Sciatic nerve (tissue), 2 donors: Measurements from ENCODE around the gene RAB43. TPM values are rescaled to one million over a fixed set of nuclear protein-coding genes. Genes with fewer than 3 reads are reported as not detected.
"Not testable (repeated sequence)": the region's sequence is repeated elsewhere in the genome, so short reads cannot be mapped to it uniquely, and the experiment has no call there.

Experiments
- ATAC-seq: fragments of 200-7000 bp; cut with Tn5 transposase; one replicate; pipeline ENCODE4 v1.9.1; 2020; ENCODE audit warnings: mild to moderate bottlenecking, moderate library complexity
- DNase-seq: peaks from one replicate; pipeline ENCODE4 v3.0.0-alpha.2; 2020; ENCODE audit warnings: low spot score
- intact Hi-C: fragments of 100-400 bp; cut with DNase I; formaldehyde crosslinking; loops from one replicate; pipeline ENCODE4 v1.14.2; 2022
- total RNA-seq: library from RNA; stranded (reverse); fragmentation: NEBNext Ultra II Directional; extraction: Animal tissue kit (Norgen Biotek cat#: 25700); gene quantifications from one replicate; pipeline ENCODE4 v1.2.1, GENCODE V29; 2021
- donor health status: DM: no; HTN: no; CAD: no.
- donor health status: DM: no; HTN: no; CAD: no.

RAB43 gene
- total RNA-seq, 1 donor from 2014 or later: 17.9 TPM

DNA sequence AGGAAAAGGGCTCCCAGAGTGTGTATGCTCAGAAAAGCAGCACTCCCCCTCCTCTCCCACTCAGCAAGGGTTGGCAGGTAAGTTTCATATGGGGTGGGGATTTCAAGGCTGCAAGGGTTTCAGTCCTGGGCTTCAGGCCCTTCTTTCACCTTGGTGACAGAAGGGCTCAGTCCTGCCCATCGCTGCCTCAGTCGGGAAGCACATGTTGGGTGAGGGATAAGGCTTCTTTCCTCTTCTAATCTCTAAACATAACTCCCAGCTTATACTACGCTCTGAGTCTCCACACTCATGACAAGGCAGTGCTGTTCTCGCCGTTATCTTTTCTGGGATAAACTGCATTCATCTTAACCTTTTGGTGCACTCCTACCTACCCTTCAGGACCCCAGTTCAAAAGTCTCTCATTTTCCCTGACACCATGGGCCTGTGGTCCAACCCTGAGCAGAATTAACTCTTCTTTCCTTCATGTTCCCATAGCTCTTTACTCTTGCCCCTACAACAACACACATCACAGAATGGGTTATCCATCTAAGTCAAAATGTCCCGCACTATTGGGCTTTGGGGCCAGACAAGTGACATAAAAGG, 17.0 kb downstream of the RAB43 start:
- intact Hi-C loops: no loop called here
- no peak for DNase-seq
- no peak for ATAC-seq

DNA sequence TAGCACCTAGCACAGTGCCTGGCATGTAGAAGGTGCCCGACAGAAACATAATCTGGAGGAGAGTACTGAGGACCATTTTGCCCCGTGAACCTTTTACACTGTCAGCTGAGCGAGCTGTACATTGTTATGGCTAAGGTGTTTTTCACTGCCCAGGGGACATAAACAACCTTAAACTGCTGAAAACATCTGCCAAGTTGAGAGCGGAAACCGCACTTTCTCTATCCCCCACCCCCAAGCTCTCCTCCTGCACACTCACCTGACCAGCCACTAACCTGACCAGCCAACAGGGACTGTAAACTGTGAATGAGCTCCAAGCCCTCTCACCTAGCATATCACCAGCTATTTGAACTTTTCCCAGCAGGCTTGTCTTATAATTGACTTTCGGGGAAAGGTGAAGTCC, 17.6 kb downstream of the RAB43 start:
- DNase-seq (no peak), ATAC-seq (no peak)
- intact Hi-C loops: no loop called here

DNA sequence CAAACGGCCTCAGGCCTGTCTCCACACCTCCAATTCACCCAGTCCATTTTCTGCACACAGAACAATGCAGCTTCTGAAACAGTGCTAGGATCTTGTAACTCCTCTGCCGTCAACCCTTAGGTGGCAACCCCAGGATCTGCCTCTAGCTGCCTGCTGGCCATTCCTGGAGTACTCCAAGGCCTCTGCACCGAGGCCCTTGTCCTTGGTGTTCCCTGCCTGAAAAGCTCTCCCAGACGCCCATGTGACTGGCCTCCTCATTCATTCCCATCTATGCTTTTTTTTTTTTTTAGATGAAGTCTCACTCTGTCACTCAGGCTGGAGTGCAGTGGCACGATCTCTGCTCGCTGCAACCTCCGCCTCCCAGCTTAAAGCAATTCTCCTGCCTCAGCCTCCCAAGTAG, 18.3 kb downstream of the RAB43 start:
- intact Hi-C loops: no loop called here
- no peak for DNase-seq
- ATAC-seq: no peak

DNA sequence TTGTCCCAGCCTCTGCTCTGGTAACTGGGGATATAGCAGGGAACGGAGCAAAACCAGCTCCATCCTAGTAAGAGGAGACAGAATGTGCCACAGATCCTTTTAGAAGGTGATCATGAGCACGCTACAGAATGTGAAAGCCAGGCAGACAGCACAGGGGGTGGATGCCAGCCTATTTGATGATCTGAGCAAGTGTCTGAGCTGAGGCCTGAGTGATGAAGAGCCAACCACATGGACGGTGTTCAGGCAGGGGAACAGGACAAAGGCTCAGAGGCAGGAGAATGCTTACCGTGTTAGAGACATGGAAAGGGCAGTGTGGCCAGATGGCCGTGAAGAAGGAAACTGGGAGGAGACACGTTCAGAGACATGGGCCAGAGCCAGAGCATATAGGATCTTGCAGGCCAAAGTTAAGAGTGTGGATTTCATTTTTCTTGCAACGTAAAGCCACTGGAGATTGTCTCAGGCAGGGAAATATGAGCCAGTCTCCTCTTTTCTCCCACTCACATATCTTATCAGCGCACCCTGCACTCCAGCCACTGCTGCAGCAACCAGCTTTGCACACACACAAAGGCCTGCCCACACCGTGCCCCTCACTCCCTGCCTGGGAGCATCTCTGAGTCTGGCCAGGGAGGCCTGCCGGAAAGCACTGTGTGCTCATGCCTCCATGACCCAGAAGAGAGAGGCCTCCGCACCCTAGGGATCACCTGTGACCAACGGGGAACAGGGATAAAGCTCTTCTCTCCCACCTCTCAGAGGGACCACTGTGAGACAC, 20.1 kb downstream of the RAB43 start:
- no peak for DNase-seq
- intact Hi-C loops: no loop called here
- ATAC-seq: no peak

DNA sequence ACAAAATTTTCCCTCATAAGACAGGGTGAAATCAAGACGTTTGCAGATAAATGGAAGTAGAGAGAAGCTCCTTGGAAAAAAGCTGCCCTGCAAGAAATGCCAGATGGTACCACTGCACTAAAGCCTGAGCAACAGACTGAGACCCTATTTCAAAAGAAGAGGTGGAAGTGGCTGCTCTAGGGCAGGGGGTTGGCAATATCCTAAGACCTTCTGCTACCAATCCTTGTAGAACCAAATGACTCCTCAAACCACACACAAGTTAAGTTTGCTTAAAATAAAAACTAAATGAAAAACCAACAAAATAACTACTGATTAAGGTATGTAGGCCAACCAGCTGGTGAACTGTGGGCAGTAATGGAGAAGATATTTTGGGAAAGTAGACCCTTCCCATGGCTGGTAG, 21.3 kb downstream of the RAB43 start:
- intact Hi-C loops: no loop called here
- no peak for ATAC-seq
- no peak for DNase-seq

DNA sequence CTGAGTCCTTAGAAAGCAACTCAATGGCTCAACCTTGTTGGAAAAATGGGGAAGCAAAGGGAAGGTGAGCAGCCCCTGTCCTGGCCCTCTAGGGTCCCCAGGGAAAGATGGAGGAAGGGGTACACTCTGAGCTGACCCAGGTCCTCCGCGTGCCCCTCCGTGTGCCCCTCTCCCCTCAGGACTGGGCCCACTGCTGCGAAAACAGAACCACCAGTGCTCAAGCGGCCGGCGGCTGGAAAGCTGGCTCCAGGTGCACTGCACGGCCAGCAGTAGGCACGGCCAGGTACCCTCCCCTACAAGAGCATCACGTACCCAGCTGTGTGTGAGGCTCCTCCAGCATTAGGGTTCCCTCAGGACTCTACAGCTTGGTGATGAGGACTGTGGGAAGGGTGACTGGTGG, 26.3 kb downstream of the RAB43 start:
- ATAC-seq (no peak), DNase-seq (no peak)
- intact Hi-C loops: no loop called here

DNA sequence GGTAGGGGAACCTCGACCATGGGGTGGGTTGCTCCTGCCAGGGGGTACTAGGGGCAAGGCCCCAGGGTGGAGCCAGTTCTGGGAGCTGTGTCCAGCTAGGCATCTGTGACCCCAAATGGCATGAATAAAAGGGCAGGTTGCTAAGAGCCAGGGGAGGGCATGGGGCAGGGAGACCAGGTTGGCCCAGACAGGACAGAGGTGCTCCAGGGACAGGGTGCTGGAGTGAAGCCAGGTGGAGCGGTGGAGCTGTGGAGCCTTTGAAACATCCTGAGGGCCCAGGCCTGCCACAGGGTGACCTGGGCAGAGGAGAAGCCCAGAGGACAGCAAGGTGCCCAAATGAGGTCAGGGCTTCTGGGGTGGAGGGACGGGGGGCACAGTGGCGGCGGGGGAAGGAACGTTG, 33.3 kb downstream of the RAB43 start:
- intact Hi-C loops, DNase-seq: not testable (repeated sequence)
- peak; percentile 14 for ATAC-seq

DNA sequence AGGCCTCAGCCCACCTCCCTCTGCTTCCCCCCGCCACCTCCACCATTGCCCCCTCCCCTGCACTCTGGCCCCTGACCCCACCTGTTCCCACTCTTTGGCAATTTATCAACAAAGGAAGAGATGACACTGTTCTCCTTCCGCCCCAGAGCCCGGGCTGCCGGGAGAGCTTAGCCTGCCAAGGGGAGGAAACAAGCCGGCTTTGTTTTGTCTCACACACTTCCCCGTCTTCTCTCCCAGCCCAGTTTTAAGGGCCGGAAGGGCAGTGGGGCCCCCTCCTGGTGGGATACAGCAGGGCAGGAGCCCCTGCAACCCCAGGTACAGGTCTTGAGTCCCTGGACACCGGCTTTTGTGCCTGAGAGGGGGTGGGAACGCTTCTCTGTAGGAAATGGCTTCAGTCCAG, 33.7 kb downstream of the RAB43 start:
- intact Hi-C loops, DNase-seq: not testable (repeated sequence)
- peak; percentile 94 for ATAC-seq

DNA sequence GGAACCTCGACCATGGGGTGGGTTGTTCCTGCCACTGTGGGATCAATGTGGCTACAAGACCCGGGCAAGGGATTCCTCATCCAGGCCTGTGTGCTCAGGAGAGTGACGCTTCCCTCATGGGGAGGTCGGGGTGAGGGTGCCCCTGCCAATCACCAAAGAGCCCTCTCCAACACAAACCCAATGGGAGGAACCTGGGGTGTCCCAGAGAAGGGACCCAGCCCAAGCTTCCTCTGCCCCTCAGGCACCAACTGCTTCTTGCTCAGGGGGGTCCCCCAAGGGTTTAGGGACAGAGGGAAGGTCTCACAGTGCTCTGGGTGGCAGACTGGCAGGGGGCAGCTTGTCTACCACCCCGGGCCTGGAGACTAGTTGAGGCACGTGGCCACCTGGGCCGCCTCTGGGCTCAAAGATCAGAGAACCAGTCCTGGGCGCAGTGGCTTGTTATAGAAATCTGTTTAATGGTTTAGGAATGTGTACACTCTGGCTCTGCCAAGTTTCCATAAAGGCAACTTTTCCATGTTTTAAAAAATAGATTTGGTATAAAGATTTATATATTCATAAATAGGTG, 34.4 kb downstream of the RAB43 start:
- no peak for DNase-seq
- intact Hi-C loops: no loop called here
- ATAC-seq: peak; percentile 83

DNA sequence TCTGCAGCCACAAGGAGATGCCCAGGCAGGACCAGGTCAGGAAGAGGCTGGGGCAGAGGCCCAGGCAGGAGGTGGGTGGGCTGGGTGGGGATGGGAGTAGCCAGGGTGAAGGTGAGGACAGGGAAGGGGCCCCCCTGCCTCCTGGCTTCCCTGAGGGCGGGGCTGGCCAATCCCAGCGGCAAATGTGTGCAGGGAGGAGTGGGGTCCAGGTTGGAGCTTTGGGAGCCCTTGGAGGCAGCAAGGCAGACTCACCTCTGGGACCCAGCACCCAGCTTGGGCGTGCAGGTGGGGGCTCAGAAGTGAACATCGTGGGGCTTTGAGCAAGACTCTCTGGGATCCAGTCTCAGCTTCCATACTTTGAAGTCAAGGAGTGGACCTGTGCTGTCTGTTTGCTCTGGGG, 35.8 kb downstream of the RAB43 start:
- no peak for ATAC-seq
- intact Hi-C loops: no loop called here
- no peak for DNase-seq

DNA sequence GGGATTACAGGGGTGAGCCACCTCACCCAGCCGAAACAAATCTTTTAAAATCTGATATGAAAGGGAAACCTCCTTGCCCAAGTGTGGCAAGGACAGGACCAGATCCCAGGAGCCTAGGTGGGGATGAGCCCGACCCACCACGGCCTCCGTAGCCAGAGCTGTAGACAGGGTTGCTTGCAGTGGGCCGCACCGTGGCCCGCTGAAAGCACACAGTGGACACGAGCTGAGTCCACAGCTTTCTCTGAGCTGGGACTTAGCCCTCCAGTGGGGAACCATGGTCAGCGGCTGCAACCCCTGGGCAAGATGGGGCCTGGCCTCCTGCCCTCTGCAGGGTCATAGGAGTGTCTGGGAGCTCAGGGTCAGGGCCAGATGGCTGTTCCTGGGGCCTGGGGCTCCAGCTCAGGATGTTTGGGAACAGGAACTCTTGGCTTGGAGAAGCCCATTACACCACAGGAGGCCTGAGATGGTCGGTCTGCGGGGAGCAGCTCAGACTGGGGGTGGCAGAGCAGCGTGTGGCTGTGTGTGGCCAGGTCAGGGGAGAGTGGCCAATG, 36.4 kb downstream of the RAB43 start:
- ATAC-seq (no peak), DNase-seq (no peak)
- intact Hi-C loops: no loop called here

DNA sequence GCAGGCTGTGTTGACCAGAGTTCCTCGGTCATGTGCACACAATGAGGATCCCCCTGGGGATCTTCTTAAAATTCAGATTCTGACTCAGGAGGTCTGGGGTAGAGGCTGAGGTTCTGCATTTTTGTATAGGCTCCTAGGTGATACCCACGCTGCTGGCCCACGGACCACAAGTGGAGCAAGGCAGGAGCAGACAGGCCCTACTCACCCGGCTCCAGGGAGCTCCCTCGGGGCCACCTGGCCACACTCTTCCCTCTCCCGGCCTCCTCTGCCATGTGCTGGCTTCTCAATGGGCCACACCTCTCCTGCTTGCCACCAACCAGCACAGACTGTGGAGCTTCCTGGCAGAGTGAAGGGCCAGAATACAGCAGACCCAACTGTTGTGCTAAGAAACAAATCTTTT, 37.1 kb downstream of the RAB43 start:
- no peak for DNase-seq
- intact Hi-C loops: no loop called here
- no peak for ATAC-seq

DNA sequence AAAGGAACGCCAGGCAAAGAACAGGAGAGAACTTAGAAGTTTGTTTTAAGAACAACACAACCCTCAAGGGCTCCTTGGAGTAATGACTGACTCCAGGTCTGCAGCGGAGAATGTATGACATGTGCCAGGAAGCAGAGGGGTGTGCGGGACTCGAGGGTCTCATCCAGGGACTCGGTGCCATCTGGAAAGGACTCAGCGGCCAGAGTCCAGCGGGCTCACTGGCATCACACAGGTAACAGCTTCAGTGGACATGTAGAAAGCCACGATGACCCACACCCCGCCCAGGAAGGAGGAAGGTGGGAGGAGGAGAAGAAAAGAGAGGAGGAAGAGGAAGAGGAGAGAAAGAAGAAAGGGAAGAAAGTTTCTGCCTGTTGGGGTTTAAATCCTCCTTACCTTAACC, 39.6 kb downstream of the RAB43 start:
- intact Hi-C loops: no loop called here
- no peak for DNase-seq
- ATAC-seq: no peak

DNA sequence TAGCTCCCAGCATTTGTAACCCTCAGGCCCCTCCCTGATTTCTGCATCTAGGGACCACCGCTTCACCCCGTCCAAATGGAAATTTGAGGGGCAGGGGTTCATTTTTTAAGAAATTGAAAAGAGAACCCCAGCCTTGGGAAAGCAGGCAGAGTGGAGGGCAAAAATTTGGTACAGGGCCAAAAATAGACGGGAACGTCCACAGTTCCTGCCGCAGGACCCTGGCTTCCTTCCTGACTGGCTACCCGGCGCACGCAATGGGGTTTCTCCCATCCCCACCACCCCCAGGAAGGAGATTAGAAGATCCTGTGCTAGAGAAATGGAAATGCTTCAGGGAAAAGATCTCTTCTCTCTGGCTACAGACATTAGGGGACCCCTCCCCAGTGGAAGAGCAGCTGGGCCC, 40.1 kb downstream of the RAB43 start:
- no peak for ATAC-seq
- intact Hi-C loops: no loop called here
- DNase-seq: no peak

DNA sequence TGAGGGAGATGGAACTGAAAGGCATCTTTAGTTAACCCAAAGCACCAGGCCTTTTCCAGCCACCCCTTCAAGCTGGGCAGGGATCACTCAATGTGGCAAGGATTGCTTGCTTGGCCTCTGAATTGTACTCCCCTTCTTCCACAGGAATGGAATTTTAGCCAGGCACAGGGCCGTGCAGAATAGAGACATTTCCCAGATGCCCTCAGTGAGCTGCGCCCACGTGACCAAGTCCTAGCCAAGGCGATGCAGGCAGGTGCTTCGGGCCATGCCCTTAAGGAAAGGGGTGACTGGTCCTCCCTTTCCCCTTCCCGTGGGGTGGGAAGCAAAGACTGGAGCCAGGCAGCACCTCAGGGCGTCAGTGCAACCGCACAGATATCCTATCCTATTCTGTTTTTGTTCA, 43.1 kb downstream of the RAB43 start:
- ATAC-seq (no peak), DNase-seq (no peak)
- intact Hi-C loops: no loop called here

DNA sequence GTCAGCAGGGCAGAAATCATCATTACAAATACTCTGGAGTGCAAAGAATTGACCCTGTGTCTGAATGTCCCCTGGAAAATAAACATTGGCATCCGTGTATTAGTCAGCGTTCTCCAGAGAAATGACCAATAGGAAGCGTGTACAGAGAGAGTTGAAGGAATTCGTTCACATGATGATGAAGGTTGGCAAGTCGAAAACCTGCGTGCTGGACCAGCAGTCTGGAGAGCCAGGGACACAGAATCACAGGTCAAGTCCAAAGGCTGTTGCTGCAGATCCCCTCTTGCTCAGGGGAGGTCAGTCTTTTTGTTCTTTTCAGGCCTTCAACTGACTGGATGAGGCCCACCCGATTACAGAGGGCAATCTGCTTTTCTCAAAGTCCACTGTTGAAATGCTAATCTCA, 44.4 kb downstream of the RAB43 start:
- DNase-seq: no peak
- intact Hi-C loops: no loop called here
- ATAC-seq: no peak

DNA sequence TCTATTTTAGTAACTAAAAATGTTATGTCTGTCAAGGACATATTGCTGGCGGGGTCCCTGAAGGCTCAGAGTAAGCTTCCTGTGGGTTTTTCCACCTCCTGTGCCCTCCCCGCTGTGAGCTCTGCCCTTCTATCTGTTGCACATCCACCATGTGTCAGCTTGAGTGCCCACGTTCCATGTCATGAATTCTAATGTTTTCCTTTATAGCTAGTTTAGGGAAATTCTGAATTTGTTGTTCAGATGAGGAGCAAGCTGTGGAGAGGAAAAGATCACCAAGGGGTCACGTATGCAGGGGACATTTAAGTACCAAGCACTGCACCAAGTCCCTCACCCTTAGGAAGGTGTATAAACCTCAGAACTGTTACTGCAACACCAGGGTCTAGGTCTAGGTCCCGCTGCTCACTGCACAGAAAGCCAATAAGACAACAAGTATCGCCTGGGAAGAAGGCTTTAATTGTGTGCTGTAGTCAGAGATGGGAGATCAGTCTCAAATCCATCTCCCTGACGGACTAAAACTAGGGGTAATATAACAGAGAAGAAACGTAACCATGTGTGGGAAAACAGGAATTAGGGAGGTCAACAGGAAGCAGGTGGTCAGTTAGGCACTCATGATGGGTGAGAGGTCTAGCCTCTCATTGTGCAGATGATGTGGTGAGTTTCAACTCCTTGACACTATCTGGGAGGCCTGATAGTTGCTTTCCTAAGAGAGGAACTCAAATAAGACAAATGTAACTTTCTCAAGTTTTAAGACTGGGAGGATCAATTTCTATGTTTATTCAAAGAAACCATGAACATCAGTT, 51.3 kb downstream of the RAB43 start:
- no peak for ATAC-seq

DNA sequence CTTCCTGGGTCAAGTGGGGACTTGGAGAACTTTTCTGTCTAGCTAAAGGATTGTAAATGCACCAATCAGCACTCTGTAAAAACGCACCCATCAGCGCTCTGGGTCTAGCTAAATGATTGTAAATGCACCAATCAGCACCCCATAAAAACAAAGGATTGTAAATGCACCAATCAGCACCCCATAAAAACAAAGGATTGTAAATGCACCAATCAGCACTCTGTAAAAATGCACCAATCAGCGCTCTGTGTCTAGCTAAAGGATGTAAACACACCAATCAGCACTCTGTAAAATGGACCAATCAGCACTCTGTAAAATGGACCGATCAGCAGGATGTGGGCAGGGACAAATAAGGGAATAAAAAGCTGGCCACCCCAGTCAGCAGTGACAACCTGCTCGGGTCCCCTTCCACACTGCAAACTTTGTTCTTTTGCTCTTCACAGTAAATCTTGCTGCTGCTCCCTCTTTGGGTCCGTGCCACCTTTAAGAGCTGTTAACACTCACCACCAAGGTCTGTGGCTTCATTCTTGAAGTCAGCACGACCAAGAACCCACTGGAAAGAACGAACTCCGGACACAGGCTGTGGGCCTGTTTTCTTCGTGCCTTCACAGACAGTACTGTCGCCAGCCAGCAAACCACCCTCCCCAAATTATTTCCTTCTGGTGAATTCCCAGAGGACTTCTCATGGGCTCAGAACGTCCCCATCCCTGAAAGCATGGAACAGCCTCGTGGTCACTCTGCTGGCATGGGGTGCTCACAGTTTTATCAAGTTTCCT, 52.1 kb downstream of the RAB43 start:
- ATAC-seq, DNase-seq, intact Hi-C loops: not testable (repeated sequence)

More for the DNA sequence above, 51.3 kb downstream of the RAB43 start:
- DNase-seq: no peak
- intact Hi-C loops: no loop called here
